NB4 (cell line): ENCODE measurements around the gene SFMBT1.

Source experiments
- DNase-seq: peaks from one replicate; pipeline ENCODE4 v3.0.0; 2010; ENCODE audit warnings: low read depth
- H3K4me3 ChIP-seq: one replicate; pipeline ENCODE4 v1.5.1; 2011; ENCODE audit warnings: mild to moderate bottlenecking, low read depth, low read length, moderate library complexity
- MYC ChIP-seq: IDR thresholded peaks from 2 replicates; pipeline ENCODE4 v1.6.1; 2011; ENCODE audit warnings: low read depth, low read length
- POLR2A ChIP-seq: IDR thresholded peaks from 2 replicates; pipeline ENCODE4 v1.6.1; 2011; ENCODE audit warnings: mild to moderate bottlenecking; ENCODE audit not compliant: insufficient read length; ENCODE audit errors: extremely low read depth
- TF ChIP-seq, protein P1 (sequence below): IDR thresholded peaks from one replicate; pipeline ENCODE4 v1.5.1; 2012; ENCODE audit warnings: low read depth, low read length
- TF ChIP-seq, protein P2 (sequence below): IDR thresholded peaks from 2 replicates; pipeline ENCODE4 v1.6.1; 2011; ENCODE audit warnings: low read depth, low read length

Gene SFMBT1

GRCh38 chr3:52910823-52911222 is 135.1 kb downstream of the SFMBT1 start:
- TF ChIP-seq MYC (no peak), POLR2A (no peak)
- TF ChIP-seq, protein P1, sequence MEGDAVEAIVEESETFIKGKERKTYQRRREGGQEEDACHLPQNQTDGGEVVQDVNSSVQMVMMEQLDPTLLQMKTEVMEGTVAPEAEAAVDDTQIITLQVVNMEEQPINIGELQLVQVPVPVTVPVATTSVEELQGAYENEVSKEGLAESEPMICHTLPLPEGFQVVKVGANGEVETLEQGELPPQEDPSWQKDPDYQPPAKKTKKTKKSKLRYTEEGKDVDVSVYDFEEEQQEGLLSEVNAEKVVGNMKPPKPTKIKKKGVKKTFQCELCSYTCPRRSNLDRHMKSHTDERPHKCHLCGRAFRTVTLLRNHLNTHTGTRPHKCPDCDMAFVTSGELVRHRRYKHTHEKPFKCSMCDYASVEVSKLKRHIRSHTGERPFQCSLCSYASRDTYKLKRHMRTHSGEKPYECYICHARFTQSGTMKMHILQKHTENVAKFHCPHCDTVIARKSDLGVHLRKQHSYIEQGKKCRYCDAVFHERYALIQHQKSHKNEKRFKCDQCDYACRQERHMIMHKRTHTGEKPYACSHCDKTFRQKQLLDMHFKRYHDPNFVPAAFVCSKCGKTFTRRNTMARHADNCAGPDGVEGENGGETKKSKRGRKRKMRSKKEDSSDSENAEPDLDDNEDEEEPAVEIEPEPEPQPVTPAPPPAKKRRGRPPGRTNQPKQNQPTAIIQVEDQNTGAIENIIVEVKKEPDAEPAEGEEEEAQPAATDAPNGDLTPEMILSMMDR, result no peak
- TF ChIP-seq, protein P2, sequence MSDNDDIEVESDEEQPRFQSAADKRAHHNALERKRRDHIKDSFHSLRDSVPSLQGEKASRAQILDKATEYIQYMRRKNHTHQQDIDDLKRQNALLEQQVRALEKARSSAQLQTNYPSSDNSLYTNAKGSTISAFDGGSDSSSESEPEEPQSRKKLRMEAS, result no peak
- DNase-seq, result no peak
- H3K4me3 ChIP-seq, result no peak overlapping the region

DNA sequence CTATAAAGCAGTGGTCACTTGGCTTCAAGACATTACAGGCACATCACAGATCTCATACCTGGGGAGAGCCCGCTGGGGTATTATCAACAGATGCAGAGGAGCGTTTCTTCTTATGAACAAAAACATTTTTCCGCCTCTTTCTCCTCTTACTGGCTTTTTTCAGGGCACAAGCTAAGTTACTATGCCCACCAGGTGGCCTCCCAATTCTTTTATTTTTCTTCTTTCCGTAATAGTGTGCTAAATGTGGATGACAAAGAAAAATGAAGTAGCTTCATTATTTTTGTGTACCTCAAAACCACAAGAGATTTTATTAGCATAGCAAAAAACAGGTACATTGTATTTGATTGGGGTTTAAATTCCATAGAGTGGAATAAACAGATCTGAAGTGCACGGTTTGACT is 138.4 kb downstream of the SFMBT1 start:
- TF ChIP-seq, protein P2, result no peak
- TF ChIP-seq, protein P1, result no peak
- TF ChIP-seq POLR2A, result no peak
- no peak for TF ChIP-seq MYC
- no peak for DNase-seq
- no peak overlapping the region for H3K4me3 ChIP-seq

- H3K4me3 ChIP-seq, result no peak overlapping the region
- no peak for DNase-seq
- TF ChIP-seq MYC, result no peak
- TF ChIP-seq POLR2A, result no peak
- TF ChIP-seq, protein P1, result no peak
Measured at GRCh38 chr3:52904552-52904951, 141.3 kb downstream of the SFMBT1 start.

- no peak for TF ChIP-seq MYC
- TF ChIP-seq, protein P2, result no peak
- TF ChIP-seq, protein P1, result no peak
- TF ChIP-seq POLR2A, result no peak
- no peak overlapping the region for H3K4me3 ChIP-seq
- no peak for DNase-seq
Measured at GRCh38 chr3:52904000-52904399, 141.9 kb downstream of the SFMBT1 start.

DNA sequence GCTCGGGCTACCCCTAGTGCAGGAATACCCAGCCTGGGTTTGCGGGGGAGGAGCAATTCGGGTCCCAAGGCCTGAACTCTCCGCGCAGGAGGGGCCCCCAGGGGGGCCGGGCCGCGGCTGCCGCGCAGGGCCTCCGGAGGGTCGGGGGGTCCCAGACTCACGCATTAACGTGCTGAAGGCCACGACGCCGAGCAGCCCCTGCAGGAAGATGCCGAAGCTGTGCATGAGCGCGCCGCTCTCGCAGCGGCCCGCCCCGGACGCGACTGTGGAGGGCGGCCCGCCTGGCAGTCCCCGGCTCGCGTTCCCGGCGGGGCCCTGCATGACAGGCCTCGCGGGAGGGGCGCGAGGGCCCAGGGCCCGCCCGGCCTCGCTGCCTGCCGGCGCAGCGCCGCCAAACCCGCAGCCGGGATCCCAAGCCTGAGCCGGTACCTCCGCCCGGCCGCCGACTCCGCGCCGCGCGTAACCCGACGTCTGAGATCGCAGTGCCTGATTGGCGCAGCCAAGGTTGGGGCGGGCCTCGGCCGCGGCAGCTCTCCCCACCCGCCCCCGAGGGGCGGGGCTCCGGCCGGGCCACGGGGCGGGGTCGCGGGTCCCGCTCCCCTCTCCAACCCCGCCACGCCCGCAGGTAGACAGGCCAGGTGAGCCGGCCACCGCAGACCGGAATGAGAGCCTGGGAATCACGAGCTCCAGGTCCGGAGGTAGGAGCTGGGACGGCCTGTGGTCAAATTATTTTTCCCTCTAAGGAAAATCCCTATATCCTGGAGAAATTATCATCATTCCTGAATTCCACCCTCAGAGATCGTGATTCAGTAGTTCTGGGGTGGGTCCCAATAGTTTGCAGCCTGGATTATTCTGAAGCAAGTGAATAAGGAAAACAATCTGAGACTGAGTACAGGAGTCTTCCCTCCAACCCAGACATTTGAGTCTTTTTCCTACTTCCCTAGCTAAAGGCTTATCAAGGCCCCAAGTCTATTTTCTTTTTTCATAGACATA is 148.4 kb downstream of the SFMBT1 start, which contains the start of gene STIMATE:
Gene STIMATE, minus strand, starts transcription at position 419 of the 993 bp plus-strand sequence. Its CDS starts 98 bp downstream, at position 321.
- H3K4me3 ChIP-seq, result peak within 1 kb of the TSS; percentile 79
- DNase-seq, result peak; percentile 89
- peak; percentile 48 for TF ChIP-seq POLR2A
- no peak for TF ChIP-seq MYC

DNA sequence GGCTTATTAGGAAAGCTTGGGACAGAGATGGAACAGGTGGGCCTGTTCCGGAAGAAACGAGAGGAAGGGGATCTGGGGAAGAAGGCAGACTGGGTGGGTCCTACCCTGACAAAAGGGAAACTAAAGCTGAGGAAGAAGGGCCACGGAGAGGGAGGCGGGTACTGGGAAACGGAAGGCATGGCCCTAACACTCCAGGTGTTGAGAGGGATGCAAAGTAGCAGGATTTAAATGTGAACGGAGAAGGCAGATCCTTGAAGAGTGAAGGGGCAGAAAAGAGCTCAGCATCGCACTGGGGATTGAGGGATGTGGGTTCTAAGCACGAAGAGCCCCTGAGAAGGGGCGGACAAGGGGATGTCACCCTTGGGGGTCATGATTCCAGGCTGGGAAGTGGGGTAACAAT is 149.3 kb downstream of the SFMBT1 start:
- TF ChIP-seq, protein P1, result no peak
- TF ChIP-seq MYC, result no peak
- TF ChIP-seq, protein P2, result no peak
- no peak for TF ChIP-seq POLR2A
- no peak for DNase-seq
- peak overlapping the region; percentile 79 for H3K4me3 ChIP-seq
